Measurements from ENCODE around the gene TRIM32. TPM values are rescaled to one million over a fixed set of nuclear protein-coding genes. Genes with fewer than 3 reads are reported as not detected.

Gene TRIM32
- total RNA-seq, 1 experiment from 2014 or later: 17.5 TPM

- CTCF ChIA-PET: no interaction called here
- TF ChIP-seq ETV6 (CRISPR knock-in tag; IDR thresholded peaks at IDR 0.05) (no peak), ZNF396 (CRISPR knock-in tag; IDR thresholded peaks at IDR 0.05; ENCODE audit: borderline replicate concordance) (no peak), CBFB (CRISPR knock-in tag; IDR thresholded peaks at IDR 0.05; ENCODE audit: low read depth) (no peak), TCF7 (CRISPR knock-in tag; IDR thresholded peaks at IDR 0.05; ENCODE audit: low read depth) (no peak), RELA (CRISPR knock-in tag; IDR thresholded peaks at IDR 0.05; ENCODE audit: borderline replicate concordance) (no peak), USF1 (CRISPR knock-in tag; IDR thresholded peaks at IDR 0.05) (no peak), GTF2I (CRISPR knock-in tag; conservative IDR thresholded peaks at IDR 0.05) (no peak), ERG (CRISPR knock-in tag; IDR thresholded peaks at IDR 0.05) (no peak), ZNF138 (CRISPR knock-in tag; conservative IDR thresholded peaks at IDR 0.05) (no peak), ZBTB21 (CRISPR knock-in tag; IDR thresholded peaks at IDR 0.05; ENCODE audit: borderline replicate concordance) (no peak), HMGXB4 (CRISPR knock-in tag; IDR thresholded peaks at IDR 0.05) (no peak), ZNF121 (CRISPR knock-in tag; IDR thresholded peaks at IDR 0.05) (no peak)
- Mint-ChIP-seq H3K4me3 (no peak overlapping the region), H3K27me3 (ENCODE audit: low read depth) (no peaks in the 10 kb centered on the region; the same call in 1 of the 2 replicates), H3K27ac (no peak overlapping the region), H3K9me3 (no peaks in the 10 kb centered on the region), H3K36me3 (peaks cover 22% of the 10 kb centered on the region), H3K4me1 (no peaks in the 10 kb centered on the region)
- DNase-seq (ENCODE audit: low spot score) (no peak), ATAC-seq (no peak)
- POLR2A ChIA-PET: no interaction called here
Measured at GRCh38 chr9:116694785-116695291, 7.7 kb downstream of the TRIM32 start.

GRCh38 chr9:116695438-116695837 is 8.3 kb downstream of the TRIM32 start:
- no peaks in the 10 kb centered on the region for H3K4me1 Mint-ChIP-seq
- peaks cover 26% of the 10 kb centered on the region for H3K36me3 Mint-ChIP-seq
- ChIA-PET CTCF (no interaction called here), POLR2A (no interaction called here)
- H3K27ac Mint-ChIP-seq: no peak overlapping the region
- H3K27me3 Mint-ChIP-seq (ENCODE audit: low read depth): no peaks in the 10 kb centered on the region; the same call in 1 of the 2 replicates
- H3K4me3 Mint-ChIP-seq: no peak overlapping the region
- H3K9me3 Mint-ChIP-seq: no peaks in the 10 kb centered on the region
- no peak for ATAC-seq
- DNase-seq (ENCODE audit: low spot score): no peak
- TF ChIP-seq PRRX2 (CRISPR knock-in tag; IDR thresholded peaks at IDR 0.05) (no peak), USF1 (CRISPR knock-in tag; IDR thresholded peaks at IDR 0.05) (no peak), MAX (CRISPR knock-in tag; IDR thresholded peaks at IDR 0.05) (no peak), RELA (CRISPR knock-in tag; IDR thresholded peaks at IDR 0.05; ENCODE audit: borderline replicate concordance) (no peak), ZBTB21 (CRISPR knock-in tag; IDR thresholded peaks at IDR 0.05; ENCODE audit: borderline replicate concordance) (no peak), USF2 (CRISPR knock-in tag; IDR thresholded peaks at IDR 0.05) (no peak), ATF1 (CRISPR knock-in tag; IDR thresholded peaks at IDR 0.05) (no peak), NFATC4 (CRISPR knock-in tag; IDR thresholded peaks at IDR 0.05) (no peak), NR1H2 (CRISPR knock-in tag; IDR thresholded peaks at IDR 0.05) (no peak), E2F1 (CRISPR knock-in tag; IDR thresholded peaks at IDR 0.05) (no peak)
- TF ChIP-seq, protein P1, sequence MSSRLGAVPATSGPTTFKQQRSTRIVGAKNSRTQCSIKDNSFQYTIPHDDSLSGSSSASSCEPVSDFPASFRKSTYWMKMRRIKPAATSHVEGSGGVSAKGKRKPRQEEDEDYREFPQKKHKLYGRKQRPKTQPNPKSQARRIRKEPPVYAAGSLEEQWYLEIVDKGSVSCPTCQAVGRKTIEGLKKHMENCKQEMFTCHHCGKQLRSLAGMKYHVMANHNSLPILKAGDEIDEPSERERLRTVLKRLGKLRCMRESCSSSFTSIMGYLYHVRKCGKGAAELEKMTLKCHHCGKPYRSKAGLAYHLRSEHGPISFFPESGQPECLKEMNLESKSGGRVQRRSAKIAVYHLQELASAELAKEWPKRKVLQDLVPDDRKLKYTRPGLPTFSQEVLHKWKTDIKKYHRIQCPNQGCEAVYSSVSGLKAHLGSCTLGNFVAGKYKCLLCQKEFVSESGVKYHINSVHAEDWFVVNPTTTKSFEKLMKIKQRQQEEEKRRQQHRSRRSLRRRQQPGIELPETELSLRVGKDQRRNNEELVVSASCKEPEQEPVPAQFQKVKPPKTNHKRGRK (CRISPR knock-in tag; IDR thresholded peaks at IDR 0.05; ENCODE audit: borderline replicate concordance): no peak
- TF ChIP-seq, protein P2, sequence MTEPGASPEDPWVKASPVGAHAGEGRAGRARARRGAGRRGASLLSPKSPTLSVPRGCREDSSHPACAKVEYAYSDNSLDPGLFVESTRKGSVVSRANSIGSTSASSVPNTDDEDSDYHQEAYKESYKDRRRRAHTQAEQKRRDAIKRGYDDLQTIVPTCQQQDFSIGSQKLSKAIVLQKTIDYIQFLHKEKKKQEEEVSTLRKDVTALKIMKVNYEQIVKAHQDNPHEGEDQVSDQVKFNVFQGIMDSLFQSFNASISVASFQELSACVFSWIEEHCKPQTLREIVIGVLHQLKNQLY (CRISPR knock-in tag; IDR thresholded peaks at IDR 0.05): no peak
- TF ChIP-seq, protein P3, sequence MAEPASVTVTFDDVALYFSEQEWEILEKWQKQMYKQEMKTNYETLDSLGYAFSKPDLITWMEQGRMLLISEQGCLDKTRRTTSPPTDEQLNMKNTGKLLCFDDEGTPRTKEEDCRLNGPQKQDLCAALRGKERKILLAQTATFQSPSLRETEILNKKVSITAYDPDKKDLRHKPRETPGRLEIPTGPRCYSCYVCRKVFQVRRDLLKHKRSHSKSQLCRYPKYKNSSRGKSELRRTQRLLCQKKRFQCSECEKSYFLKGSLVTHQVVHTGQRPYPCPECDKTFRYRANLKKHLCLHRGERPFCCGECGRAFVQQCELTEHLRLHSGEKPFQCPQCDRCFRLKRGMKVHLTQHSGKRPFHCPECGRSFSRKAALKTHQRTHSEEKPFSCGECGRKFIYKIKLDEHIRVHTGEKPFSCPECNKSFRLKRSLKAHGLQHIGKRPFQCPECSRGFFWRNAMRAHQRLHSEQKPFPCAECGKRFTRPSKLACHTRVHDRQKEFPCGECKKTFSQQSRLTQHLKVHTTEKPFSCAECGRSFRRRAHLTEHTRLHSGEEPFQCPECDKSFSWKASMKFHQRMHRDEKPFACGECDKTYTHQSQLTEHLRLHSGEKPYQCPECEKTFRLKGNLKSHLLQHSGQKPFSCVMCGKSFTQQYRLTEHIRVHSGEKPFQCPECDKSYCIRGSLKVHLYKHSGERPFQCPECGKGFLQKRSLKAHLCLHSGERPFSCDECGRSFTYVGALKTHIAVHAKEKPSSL (CRISPR knock-in tag; conservative IDR thresholded peaks at IDR 0.05): no peak

Measured in WTC11 (cell line).